HG03354 (cell line): ENCODE measurements around the gene WDR82.

Source experiments
- ATAC-seq: cut with Tn5 transposase; IDR thresholded peaks from one replicate; pipeline ENCODE4 v1.9.1; 2021; ENCODE audit warnings: mild to moderate bottlenecking; ENCODE audit not compliant: unreplicated experiment, poor library complexity, severe bottlenecking

The WDR82 gene

GRCh38 chr3:52213005-52213404 lies 65.4 kb downstream of the WDR82 start:
- no peak for ATAC-seq

- no peak for ATAC-seq
Measured at GRCh38 chr3:52211268-52211891, 67.1 kb downstream of the WDR82 start.

- no peak for ATAC-seq
Measured at GRCh38 chr3:52210550-52211046, 67.9 kb downstream of the WDR82 start.

GRCh38 chr3:52210037-52210436 lies 68.4 kb downstream of the WDR82 start:
- no peak for ATAC-seq

GRCh38 chr3:52208556-52208955 lies 69.9 kb downstream of the WDR82 start:
- no peak for ATAC-seq

- no peak for ATAC-seq
Measured at GRCh38 chr3:52205727-52206372, 72.6 kb downstream of the WDR82 start.
